Stimulated activated naive B cell treated with anti-CD40 and anti-IgM and Interleukin-4, amounts not matched to agents 10 μg/mL and 1 μg/mL and 100 μg/mL, for 72 hours (primary cell): ENCODE results near the gene RNF40.
"Not testable (repeated sequence)": the region's sequence is repeated elsewhere in the genome, so short reads cannot be mapped to it uniquely, and the experiment has no call there.

ENCODE experiments used
- ATAC-seq, 2 donors: fragments of 150-1000 bp; cut with Tn5 transposase; replicated peaks; 2 replicates each; pipeline ENCODE4 v1.10.0; 2021; ENCODE audit warnings: moderate library complexity in 1 of 2
- DNase-seq: peaks from one replicate; pipeline ENCODE4 v3.0.0; 2021
- H3K27ac Mint-ChIP-seq: one replicate; pipeline ENCODE4 v1.8.0; 2022; ENCODE audit warnings: mild to moderate bottlenecking, mixed read lengths
- H3K27me3 Mint-ChIP-seq, 2 donors: one replicate each; pipeline ENCODE4 v1.8.0; 2022; ENCODE audit warnings: mixed read lengths in 2 of 2
- H3K36me3 Mint-ChIP-seq, 2 donors: one replicate each; pipeline ENCODE4 v1.8.0; 2022; ENCODE audit warnings: mixed read lengths in 2 of 2, mild to moderate bottlenecking in 1 of 2
- H3K4me1 Mint-ChIP-seq, 2 donors: one replicate each; pipeline ENCODE4 v1.8.0; 2022; ENCODE audit warnings: mixed read lengths in 2 of 2, mild to moderate bottlenecking in 1 of 2
- H3K4me3 Mint-ChIP-seq, 2 donors: one replicate each; pipeline ENCODE4 v1.8.0; 2022; ENCODE audit warnings: mild to moderate bottlenecking in 2 of 2, mixed read lengths in 2 of 2, moderate library complexity in 1 of 2
- H3K9me3 Mint-ChIP-seq, 2 donors: one replicate each; pipeline ENCODE4 v1.8.0; 2022; ENCODE audit warnings: mixed read lengths in 2 of 2, mild to moderate bottlenecking in 1 of 2

The RNF40 gene

GRCh38 chr16:30793508-30794069, 31.5 kb downstream of the RNF40 start:
- ATAC-seq, result no peak
- no peak overlapping the region for H3K4me3 Mint-ChIP-seq
- H3K4me1 Mint-ChIP-seq, result no peaks in the 10 kb centered on the region
- H3K27ac Mint-ChIP-seq, result no peak overlapping the region
- H3K27me3 Mint-ChIP-seq, result no peaks in the 10 kb centered on the region
- H3K9me3 Mint-ChIP-seq, result no peaks in the 10 kb centered on the region
- no peaks in the 10 kb centered on the region for H3K36me3 Mint-ChIP-seq
- DNase-seq, result no peak

GRCh38 chr16:30794634-30795033, 32.5 kb downstream of the RNF40 start:
- no peaks in the 10 kb centered on the region for H3K36me3 Mint-ChIP-seq
- no peak overlapping the region for H3K4me3 Mint-ChIP-seq
- H3K27me3 Mint-ChIP-seq, result no peaks in the 10 kb centered on the region
- H3K4me1 Mint-ChIP-seq, result no peaks in the 10 kb centered on the region
- ATAC-seq (no peak), DNase-seq (no peak)
- no peak overlapping the region for H3K27ac Mint-ChIP-seq
- H3K9me3 Mint-ChIP-seq, result no peaks in the 10 kb centered on the region

- Mint-ChIP-seq H3K4me1 (peaks cover 0 to under 1% of the 10 kb centered on the region in 2 donors), H3K27ac (no peak overlapping the region), H3K4me3 (no peak overlapping the region), H3K36me3 (no peaks in the 10 kb centered on the region), H3K27me3 (no peaks in the 10 kb centered on the region), H3K9me3 (no peaks in the 10 kb centered on the region)
- ATAC-seq, result no peak
- DNase-seq, result no peak
These were observed 35.7 kb downstream of the RNF40 start for GRCh38 chr16:30797670-30798309.

- Mint-ChIP-seq H3K4me1 (peaks cover 11 to 32% of the 10 kb centered on the region in 2 donors), H3K36me3 (no peaks in the 10 kb centered on the region), H3K27me3 (no peaks in the 10 kb centered on the region), H3K27ac (no peak overlapping the region), H3K9me3 (no peaks in the 10 kb centered on the region), H3K4me3 (no peak overlapping the region)
- no peak for DNase-seq
- ATAC-seq, result no peak
These were observed 40.8 kb downstream of the RNF40 start for GRCh38 chr16:30802936-30803335.

- no peaks in the 10 kb centered on the region for H3K36me3 Mint-ChIP-seq
These were observed 42.9 kb downstream of the RNF40 start for GRCh38 chr16:30805056-30805369.

GRCh38 chr16:30805370-30806169, 43.4 kb downstream of the RNF40 start:
- no peaks in the 10 kb centered on the region for H3K27me3 Mint-ChIP-seq
- H3K36me3 Mint-ChIP-seq, result no peaks in the 10 kb centered on the region
- H3K4me3 Mint-ChIP-seq, result peak overlapping the region; percentile 86 to 89
- peak; percentile 45 for DNase-seq
- H3K9me3 Mint-ChIP-seq, result no peaks in the 10 kb centered on the region
- peak overlapping the region; percentile 88 for H3K27ac Mint-ChIP-seq
- H3K4me1 Mint-ChIP-seq, result peaks cover 13 to 38% of the 10 kb centered on the region in 2 donors
- ATAC-seq, result peak; percentile 78 to 79

More at GRCh38 chr16:30805056-30805369, 42.9 kb downstream of the RNF40 start:
- Mint-ChIP-seq H3K4me1 (peaks cover 13 to 38% of the 10 kb centered on the region in 2 donors), H3K9me3 (no peaks in the 10 kb centered on the region), H3K4me3 (peak overlapping the region; percentile 86 to 89), H3K27ac (peak overlapping the region; percentile 88), H3K27me3 (no peaks in the 10 kb centered on the region)
- DNase-seq (no peak), ATAC-seq (no peak)

- no peak for DNase-seq
- peak in 1 of 2 donors; percentile 30 for ATAC-seq
- no peaks in the 10 kb centered on the region for H3K27me3 Mint-ChIP-seq
- H3K27ac Mint-ChIP-seq, result no peak overlapping the region
- no peaks in the 10 kb centered on the region for H3K36me3 Mint-ChIP-seq
- peak overlapping the region in 1 of 2 donors; percentile 36 for H3K4me3 Mint-ChIP-seq
- no peaks in the 10 kb centered on the region for H3K9me3 Mint-ChIP-seq
- H3K4me1 Mint-ChIP-seq, result peaks cover 13 to 41% of the 10 kb centered on the region in 2 donors
These were observed 46.0 kb downstream of the RNF40 start for GRCh38 chr16:30808146-30808545.

GRCh38 chr16:30808890-30809426, 46.8 kb downstream of the RNF40 start:
- not testable (repeated sequence) for H3K36me3 Mint-ChIP-seq, DNase-seq, H3K27ac Mint-ChIP-seq, H3K4me3 Mint-ChIP-seq, H3K9me3 Mint-ChIP-seq, ATAC-seq, H3K27me3 Mint-ChIP-seq
- H3K4me1 Mint-ChIP-seq, result peaks cover 16 to 44% of the 10 kb centered on the region in 2 donors

- H3K9me3 Mint-ChIP-seq, H3K4me3 Mint-ChIP-seq, H3K27me3 Mint-ChIP-seq, H3K27ac Mint-ChIP-seq, ATAC-seq, DNase-seq, H3K36me3 Mint-ChIP-seq: not testable (repeated sequence)
- peaks cover 17 to 51% of the 10 kb centered on the region in 2 donors for H3K4me1 Mint-ChIP-seq
These were observed 47.6 kb downstream of the RNF40 start for GRCh38 chr16:30809675-30810074.

GRCh38 chr16:30813821-30814189, 51.7 kb downstream of the RNF40 start:
- ATAC-seq, result no peak
- no peak for DNase-seq
- peaks cover 9 to 23% of the 10 kb centered on the region in 2 donors for H3K4me1 Mint-ChIP-seq
- H3K4me3 Mint-ChIP-seq, result peak overlapping the region; percentile 85 to 98
- no peaks in the 10 kb centered on the region for H3K9me3 Mint-ChIP-seq
- H3K36me3 Mint-ChIP-seq, result no peaks in the 10 kb centered on the region
- no peaks in the 10 kb centered on the region for H3K27me3 Mint-ChIP-seq
- H3K27ac Mint-ChIP-seq, result peak overlapping the region; percentile 91

- H3K4me1 Mint-ChIP-seq, result peaks cover 9 to 23% of the 10 kb centered on the region in 2 donors
- H3K27me3 Mint-ChIP-seq, result no peaks in the 10 kb centered on the region
- H3K4me3 Mint-ChIP-seq, result no peak overlapping the region
- H3K27ac Mint-ChIP-seq, result no peak overlapping the region
- DNase-seq (no peak), ATAC-seq (no peak)
- H3K9me3 Mint-ChIP-seq, result no peaks in the 10 kb centered on the region
- no peaks in the 10 kb centered on the region for H3K36me3 Mint-ChIP-seq
These were observed 54.6 kb downstream of the RNF40 start for GRCh38 chr16:30816769-30817168.

- Mint-ChIP-seq H3K9me3 (no peaks in the 10 kb centered on the region), H3K27ac (no peak overlapping the region), H3K4me1 (no peaks in the 10 kb centered on the region), H3K36me3 (no peaks in the 10 kb centered on the region), H3K4me3 (no peak overlapping the region), H3K27me3 (peaks cover 0 to 3% of the 10 kb centered on the region in 2 donors)
- DNase-seq, result no peak
- ATAC-seq, result no peak
These were observed 58.9 kb downstream of the RNF40 start for GRCh38 chr16:30820952-30821421.

GRCh38 chr16:30821441-30821840, 59.3 kb downstream of the RNF40 start:
- H3K27ac Mint-ChIP-seq, H3K9me3 Mint-ChIP-seq, ATAC-seq, H3K36me3 Mint-ChIP-seq, H3K4me3 Mint-ChIP-seq, H3K27me3 Mint-ChIP-seq, DNase-seq, H3K4me1 Mint-ChIP-seq: not testable (repeated sequence)

- Mint-ChIP-seq H3K27me3 (peaks cover 4 to 8% of the 10 kb centered on the region in 2 donors), H3K36me3 (no peaks in the 10 kb centered on the region), H3K4me3 (no peak overlapping the region), H3K9me3 (no peaks in the 10 kb centered on the region), H3K27ac (no peak overlapping the region), H3K4me1 (no peaks in the 10 kb centered on the region)
- no peak for ATAC-seq
- no peak for DNase-seq
These were observed 59.8 kb downstream of the RNF40 start for GRCh38 chr16:30821891-30822290.
